ENCODE data around the gene RNF133.
"Not testable (repeated sequence)": the region's sequence is repeated elsewhere in the genome, so short reads cannot be mapped to it uniquely, and the experiment has no call there.

Gene RNF133

DNA sequence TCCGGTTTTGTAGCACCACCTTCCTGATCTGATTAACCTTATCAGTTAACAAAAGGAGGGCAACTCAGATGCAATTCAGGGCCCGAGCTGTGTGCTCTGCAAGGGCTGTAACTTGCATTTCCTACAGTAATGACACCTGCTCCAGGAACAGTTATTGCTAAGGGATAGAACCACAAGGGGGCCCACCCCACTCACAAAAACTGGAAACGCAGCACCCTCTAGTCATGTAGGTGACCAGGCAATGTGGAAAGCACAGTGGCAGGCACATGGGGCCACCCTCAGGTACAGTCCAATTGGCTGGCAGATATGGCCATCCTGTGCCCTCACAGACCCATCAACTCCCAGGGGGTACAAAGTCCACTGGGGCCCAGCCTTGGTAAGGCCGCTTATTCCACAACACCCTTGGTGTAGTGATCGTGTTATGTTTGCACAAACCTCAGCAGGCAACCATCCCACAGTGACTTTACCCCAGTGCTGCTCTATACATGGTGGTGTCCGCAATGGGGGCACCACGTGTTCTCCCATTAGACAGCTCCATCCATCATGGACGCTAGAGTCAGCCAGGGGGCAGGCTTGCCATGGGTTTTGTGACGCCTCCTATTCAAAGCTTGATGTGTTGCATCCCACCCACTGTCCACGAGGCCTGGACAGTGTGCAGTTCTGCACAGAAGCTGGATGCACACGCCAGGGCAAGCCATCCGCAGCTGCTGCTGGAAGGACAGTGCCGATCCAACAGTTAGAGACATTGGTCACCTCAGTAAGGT, 9.4 kb downstream of the RNF133 start:
- no peak for DNase-seq (ENCODE audit: low read depth)

DNA sequence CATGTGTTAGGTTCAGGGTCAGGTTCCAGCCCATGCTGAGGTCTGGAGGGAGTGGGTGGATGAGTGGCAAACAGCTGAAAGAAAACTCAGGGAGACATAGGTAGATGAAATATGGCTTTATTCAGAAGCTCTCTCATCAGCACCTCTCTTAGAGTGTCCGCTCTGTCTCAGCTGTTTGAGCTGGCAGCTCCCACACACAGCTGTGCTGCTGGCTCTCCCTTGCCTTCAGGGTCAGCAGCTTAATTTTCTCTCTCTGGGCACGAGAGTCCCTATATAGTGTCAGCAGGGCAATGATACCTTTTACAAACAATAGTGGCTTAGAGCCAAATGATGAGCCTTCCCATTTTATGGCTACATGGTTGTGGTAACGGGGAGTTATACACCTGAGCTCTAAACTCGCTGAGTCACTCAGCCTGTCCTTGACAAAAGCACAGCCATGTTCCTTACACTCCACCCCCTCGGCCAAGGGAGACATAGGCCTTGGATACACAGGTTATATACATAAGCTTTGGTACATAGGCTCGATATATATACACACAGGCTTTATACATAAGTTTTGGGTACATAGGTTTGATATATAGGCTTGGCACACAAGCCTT, 10.4 kb downstream of the RNF133 start:
- peak; percentile 3 for DNase-seq (ENCODE audit: low read depth)

DNA sequence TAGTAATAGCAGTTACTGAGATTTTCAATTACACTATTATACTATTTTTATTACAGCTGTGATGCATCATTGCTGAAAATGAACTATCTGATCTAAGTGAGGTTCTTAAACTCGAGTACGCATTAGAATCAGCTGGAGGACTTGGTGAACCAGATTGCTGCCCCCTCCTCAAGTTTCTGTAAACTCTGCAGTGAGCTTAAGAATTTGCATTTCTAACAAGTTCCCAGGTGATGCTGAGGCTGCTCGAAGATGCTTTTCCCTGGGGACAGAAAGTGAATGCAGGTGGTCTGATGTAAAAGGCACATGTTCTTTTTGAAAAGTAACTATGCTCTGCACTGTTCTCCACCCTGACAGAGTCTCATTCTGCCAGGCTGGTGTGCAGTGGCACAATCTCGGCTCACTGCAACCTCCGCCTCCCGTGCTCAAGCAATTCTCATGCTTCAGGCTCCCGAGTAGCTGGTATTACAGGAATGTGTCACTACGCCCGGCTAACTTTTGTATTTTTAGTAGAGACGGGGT, 12.5 kb downstream of the RNF133 start:
- DNase-seq (ENCODE audit: low read depth), result no peak

DNA sequence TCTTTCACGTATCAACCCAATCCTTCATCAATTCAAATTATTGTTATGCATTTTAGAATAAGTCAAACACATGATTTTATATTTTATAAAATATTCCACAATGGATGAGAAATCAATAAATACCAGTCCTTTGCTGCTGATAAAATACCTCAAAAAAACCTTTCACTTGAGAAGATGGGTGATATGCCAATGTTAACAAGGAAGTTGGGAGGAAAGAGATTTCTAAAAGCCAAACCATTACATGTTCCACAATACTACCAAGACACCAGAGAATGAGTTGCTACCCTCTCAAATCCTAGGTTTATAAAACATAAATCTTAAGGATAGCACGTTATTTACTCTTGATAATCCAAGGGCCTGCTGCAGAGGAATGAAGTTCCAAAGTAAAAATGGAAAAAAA, 14.4 kb downstream of the RNF133 start:
- DNase-seq (ENCODE audit: low read depth), result no peak

DNA sequence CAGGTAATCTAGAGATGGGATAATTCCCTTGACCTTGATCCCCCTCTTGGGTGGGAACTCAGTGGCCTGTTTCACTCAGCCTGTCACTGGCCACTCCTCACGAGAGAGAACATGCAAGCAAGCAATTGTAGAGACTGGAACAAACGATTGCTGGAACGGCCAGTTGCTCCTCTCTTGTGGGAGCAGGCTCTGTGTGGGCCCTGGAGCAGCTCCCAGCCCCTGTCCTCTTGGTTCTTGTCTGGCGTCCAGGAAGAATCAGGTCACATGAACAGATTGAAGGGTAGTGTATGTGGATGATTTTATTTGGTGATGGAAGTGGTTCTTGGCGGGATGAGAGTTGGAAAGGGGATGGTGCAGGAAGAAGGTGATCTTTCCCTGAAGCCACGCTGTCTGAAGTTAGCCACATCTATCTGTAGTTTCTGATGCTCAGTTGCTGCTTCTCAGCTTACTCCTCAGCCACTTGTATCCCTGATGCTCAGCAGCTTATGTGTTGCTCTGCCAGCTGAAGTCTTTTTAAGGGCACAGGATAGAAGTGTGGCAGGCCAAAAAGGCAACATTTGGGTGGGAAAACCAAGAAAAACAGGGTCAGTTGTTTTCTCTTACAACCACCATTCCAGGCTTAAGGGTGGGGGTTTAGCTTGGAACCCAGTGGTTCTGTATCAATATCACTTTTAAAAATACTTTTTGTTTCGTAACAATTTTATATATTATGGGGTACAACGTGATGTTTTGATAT, 15.9 kb downstream of the RNF133 start:
- DNase-seq (ENCODE audit: low read depth), result no peak

DNA sequence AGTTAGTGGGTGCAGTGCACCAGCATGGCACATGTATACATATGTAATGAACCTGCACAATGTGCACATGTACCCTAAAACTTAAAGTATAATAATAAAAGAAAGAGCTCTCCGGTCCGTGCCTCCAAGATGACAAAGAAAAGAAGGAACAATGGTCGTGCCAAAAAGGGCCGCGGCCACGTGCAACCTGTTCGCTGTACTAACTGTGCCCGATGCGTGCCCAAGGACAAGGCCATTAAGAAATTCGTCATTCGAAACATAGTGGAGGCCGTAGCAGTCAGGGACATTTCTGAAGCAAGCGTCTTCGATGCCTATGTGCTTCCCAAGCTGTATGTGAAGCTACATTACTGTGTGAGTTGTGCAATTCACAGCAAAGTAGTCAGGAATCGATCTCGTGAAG, 17.7 kb downstream of the RNF133 start:
- DNase-seq (ENCODE audit: low read depth), result not testable (repeated sequence)

DNA sequence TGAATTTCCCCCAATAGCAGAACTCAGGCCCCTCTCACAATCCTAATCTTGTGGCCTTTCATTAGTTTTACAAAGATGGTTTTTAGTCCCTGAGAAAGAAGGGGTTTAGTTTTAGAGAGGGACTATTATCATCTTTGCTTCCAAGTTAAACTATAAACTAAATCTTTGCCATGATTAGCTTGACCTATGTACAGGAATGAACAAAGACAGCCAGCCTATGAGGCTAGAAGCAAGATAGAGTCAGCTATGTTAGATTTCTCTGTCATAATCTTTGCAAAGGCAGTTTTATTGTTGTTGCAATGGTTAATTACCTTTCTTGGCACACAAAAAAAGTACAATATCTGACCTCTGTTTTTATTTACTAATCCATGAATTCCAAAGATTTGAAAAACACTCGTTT, 19.1 kb downstream of the RNF133 start:
- no peak for DNase-seq (ENCODE audit: low read depth)

DNA sequence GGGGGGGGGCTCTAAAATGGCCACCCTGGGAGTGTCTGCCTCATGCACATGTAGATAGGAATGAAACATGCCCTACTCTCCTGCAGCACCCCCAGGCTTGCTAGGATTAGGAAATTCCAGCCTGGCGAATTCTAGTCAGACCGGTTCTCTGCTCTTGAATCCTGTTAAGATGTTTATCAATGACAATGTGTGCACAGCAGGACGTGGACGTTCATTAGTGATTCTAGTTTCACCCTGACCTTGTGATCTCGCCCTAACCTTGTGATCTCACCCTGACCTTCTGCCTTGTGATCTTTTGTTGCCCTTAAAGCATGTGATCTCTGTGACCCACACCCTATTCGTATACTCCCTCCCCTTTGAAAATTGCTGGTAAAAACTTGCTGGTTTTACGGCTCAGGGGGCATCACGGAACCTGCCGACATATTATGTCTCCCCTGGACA, 19.6 kb downstream of the RNF133 start:
- DNase-seq (ENCODE audit: low read depth), result not testable (repeated sequence)

DNA sequence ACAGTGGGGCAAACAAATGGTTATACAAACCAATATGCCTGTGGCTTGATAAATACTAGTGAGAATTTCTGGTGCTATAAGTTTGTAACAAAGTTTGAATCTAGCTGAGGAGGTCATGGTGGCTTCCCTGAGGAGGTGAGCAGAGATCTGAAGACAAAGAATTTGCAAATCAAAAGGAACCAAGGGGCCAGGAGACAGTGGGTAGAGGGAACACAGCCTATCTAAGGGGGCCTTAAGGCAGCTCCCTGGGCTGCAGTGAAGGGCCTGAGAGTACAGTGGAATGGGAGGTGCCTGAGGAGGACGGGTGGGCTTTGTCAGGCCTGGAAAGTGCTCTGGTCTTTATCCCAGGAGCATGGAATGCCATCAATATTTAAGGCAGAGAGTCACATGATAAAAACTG, 21.8 kb downstream of the RNF133 start:
- DNase-seq (ENCODE audit: low read depth), result no peak

DNA sequence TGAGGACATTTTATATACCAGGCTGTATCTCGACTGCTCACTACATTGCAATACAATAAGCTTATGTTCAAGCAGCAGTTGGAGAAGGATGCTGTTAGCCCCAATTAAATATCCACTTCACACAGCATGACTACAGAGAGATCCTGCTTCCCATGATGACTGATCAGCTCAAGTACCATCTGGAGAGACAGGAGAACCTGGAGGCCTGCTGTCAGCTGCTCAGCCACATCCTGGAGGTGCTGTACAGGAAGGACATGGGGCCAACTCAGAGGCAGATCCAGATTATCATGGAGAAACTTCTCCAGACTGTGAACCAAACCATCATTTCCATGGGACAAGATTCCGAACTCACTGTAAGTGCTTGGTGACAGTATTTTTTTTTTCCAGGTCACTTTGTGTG, 22.5 kb downstream of the RNF133 start:
- DNase-seq (ENCODE audit: low read depth), result no peak

DNA sequence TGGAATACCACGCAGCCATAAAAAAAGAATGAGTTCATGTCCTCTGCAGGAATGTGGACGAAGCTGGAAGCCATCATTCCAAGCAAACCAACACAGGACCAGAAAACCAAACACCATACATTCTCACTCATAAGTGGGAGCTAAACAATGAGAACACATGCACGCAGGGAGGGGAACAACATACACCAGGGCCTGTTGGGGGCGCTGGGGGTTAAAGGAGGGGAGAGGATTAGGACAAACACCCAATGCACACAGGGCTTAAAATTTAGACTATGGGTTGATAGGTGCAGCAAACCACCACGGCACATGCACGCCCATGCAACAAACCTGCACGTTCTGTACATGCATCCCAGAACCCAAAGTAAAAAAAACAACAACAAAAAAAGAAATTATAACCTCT, 23.3 kb downstream of the RNF133 start:
- DNase-seq (ENCODE audit: low read depth), result no peak

DNA sequence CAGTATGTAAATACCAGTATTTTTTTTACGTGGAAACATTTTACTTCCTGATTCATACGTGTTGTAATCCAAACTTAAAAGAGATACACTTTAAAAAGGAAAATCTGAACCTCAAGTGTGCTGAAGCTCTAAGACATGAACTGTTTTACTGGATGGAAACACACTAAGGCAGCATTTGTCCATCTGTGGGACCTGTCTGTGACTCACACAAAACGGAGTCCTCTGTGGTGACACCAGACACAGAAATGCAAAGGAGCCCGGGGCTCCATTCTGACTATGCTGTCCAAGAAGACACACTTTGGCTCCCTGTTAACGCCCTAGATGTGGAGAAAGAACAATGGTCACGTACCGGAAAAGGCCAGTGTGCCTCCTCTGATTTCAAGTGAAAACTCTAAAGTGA, 23.9 kb downstream of the RNF133 start:
- DNase-seq (ENCODE audit: low read depth), result no peak

DNA sequence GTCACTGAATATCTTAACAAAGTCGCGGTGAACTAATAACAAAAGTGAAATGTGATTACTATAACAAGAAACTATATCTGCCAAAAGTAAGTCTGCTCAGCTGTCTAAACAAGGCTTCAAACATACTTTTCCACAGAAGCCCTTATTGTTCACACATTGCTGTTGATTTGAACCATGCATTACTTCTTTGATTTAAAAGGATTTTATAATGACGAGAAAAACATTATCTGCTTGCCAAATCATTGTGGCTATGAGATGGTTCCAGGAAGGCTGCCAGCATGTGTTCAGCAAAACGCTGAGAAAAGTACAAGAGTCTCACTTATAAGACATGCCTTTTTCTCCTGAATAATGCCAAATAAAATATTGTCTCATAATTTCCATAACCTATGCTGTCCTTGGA, 24.4 kb downstream of the RNF133 start:
- peak; percentile 33 for DNase-seq (ENCODE audit: low read depth)

DNA sequence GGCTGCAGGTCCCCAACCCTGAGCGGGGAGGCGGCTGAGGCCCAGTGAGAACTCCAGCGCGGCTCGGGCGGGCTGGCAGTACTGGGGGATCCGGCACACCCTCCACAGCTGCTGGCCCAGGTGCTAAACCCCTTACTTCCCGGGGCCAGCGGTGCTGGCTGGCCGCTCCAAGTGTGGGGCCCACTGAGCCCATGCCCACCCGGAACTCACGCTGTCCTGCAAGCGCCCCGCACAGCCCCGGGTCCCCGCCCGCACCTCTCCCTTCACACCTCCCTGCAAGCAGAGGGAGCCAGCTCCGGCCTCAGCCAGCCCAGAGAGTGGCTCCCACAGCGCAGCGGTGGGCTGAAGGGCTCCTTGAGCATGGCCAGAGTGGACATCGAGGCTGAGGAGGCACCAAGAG, 25.0 kb downstream of the RNF133 start:
- no peak for DNase-seq (ENCODE audit: low read depth)

DNA sequence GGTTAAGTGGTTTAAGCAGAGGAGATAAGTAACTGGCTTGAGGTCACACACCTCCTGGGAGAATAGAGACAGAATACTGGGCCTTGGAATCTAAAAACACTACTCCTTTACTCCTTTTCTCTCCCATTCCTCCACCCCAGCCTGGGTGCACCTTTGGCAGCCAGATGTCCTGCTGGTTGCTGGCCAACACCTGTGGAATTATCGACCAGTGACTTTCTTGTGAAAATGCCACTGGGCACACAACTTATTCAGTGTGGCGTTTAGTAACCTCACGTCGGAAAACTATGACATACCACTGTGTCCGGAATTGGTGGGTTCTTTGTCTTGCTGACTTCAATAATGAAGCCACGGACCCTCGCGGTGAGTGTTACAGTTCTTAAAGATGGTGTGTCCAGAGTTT, 26.4 kb downstream of the RNF133 start:
- no peak for DNase-seq (ENCODE audit: low read depth)

DNA sequence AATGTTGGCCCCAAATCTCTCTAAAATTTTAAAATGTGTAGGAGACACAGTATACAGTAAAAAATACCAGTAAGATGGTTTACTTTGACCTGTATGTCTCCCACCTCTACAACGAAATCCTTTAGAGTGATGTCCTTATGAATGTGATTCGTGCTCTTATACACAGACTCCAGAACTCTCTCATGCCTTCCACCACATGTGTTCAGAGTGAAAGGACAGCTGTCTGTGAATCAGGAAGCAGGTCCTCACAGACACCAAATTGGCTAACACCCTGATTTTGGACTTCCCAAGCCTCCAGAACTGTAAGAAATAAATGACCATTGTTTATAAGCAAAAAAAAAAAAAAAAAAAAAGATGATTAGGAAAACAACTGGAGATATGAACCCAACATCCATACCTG, 35.2 kb downstream of the RNF133 start:
- DNase-seq (ENCODE audit: low read depth), result no peak

DNA sequence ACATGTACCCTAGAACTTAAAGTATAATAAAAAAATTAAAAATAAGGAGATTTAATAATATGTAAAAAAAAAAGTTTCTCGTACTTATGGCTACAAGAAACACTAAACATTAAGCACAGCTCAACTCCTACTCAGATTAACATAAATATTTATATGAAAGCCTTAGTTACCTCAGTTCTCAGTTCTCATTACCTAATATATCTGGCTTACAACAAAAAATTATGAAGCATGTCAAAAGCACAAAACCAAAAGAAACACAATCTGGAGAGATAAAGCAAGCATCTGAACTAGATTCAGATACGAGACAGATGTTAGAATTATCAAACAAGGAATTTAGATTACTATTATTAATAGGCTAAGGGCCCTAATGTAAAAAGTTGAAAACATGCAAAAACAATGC, 40.1 kb downstream of the RNF133 start:
- peak; percentile 4 for DNase-seq (ENCODE audit: low read depth)

DNA sequence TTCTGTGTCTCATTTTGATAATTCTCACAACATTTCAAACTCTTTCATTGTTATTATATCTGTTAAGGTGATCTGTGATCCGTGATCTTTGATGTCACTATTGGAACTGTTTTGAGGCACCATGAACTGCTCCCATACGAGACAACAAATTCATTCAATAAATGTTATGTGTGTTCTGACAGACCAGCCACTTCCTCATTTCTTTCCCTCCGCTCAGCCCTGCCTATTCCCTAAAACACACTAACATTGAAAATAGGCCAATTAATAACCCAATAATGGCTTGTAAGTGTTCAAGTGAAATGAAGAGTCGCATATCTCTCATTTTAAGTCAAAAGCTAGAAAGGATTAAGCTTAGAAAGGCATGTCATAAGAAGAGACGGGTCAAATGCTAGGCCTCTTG, 45.2 kb downstream of the RNF133 start:
- DNase-seq (ENCODE audit: low read depth), result no peak

DNA sequence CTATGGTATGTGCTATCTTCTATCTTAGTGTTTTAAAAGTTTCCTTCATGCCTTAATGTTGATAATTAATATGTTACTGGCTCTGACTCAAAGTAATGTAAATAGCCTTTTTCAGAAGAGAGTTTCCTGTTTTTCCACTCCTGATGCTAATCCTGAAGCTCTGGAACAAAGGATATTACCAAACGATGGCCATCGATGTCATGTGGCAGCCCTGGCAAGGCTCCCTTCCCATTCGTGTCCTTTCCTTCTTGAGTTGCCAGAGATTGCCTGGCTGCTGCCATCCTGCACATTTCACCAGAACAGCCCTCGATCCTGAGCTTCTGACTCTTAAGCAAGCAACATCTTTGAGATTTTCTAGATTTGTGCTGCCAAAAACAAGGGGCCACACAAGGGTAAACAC, 46.0 kb downstream of the RNF133 start:
- no peak for DNase-seq (ENCODE audit: low read depth)

DNA sequence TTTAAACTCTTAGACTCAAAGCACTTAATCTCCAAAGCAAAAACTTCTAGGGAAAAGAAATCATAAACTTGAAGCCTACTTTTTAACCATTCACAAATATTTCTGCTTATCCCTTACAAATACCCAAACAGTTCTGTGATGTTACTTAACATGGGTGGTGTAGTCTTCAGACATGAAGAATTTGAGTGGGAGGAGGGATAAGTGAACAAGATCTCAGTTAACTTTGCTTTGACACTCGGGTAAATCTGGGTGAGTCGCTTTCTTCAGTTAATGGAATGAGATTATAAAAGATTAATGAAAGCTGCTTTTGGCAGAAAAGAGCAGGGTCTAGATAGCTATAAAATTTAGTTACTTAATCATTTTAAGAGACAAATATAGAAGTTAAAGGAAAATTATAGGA, 47.5 kb downstream of the RNF133 start:
- DNase-seq (ENCODE audit: low read depth), result peak; percentile 33

Measured in amniotic epithelial cell (primary cell).